ENCODE results near the gene BCL11B. TPM values are rescaled to one million over a fixed set of nuclear protein-coding genes. Genes with fewer than 3 reads are reported as not detected.

Gene BCL11B
- total and polyA plus RNA-seq, 2 donors from 2014 or later = 0.13 to 3.3 TPM

- H3K36me3 ChIP-seq (ENCODE audit: control insufficient read depth in 2 of 3, insufficient read depth in 3 of 3, low read length in 3 of 3) = no peaks in the 10 kb centered on the region
- H3K4me1 ChIP-seq (ENCODE audit: control insufficient read depth in 2 of 3, insufficient read depth in 2 of 3, low read depth in 1 of 3, low read length in 3 of 3) = no peaks in the 10 kb centered on the region
- H3K9ac ChIP-seq (ENCODE audit: low read length in 3 of 3) = no peak overlapping the region
- no peak for TF ChIP-seq CTCF (IDR thresholded peaks at IDR 0.05; ENCODE audit: borderline replicate concordance, extremely low read depth, insufficient read depth)
- intact Hi-C loops (cut with DNase I) = no loop called here
- H3K4me3 ChIP-seq (ENCODE audit: low read length in 3 of 3) = no peak overlapping the region
- no peaks in the 10 kb centered on the region for H3K9me3 ChIP-seq (ENCODE audit: control insufficient read depth in 2 of 3, insufficient read depth in 1 of 3, low read length in 3 of 3)
- DNase-seq (no peak), FAIRE-seq (no peak)
- H3K27me3 ChIP-seq (ENCODE audit: control insufficient read depth, insufficient read depth, low read length) = no peaks in the 10 kb centered on the region
- no peak overlapping the region for H3K27ac ChIP-seq (ENCODE audit: low read depth in 2 of 2, low read length in 2 of 2)
Observed at GRCh38 chr14:99201351-99202073, 70.5 kb downstream of the BCL11B start.

GRCh38 chr14:99200654-99201005 lies 71.4 kb downstream of the BCL11B start:
- no peak for FAIRE-seq
- H3K27ac ChIP-seq (ENCODE audit: low read depth in 2 of 2, low read length in 2 of 2) = no peak overlapping the region
- no peaks in the 10 kb centered on the region for H3K27me3 ChIP-seq (ENCODE audit: control insufficient read depth, insufficient read depth, low read length)
- peaks cover 0 to 4% (median 3%) of the 10 kb centered on the region in 3 donors for H3K4me1 ChIP-seq (ENCODE audit: control insufficient read depth in 2 of 3, insufficient read depth in 2 of 3, low read depth in 1 of 3, low read length in 3 of 3)
- no peak for DNase-seq
- no peaks in the 10 kb centered on the region for H3K9me3 ChIP-seq (ENCODE audit: control insufficient read depth in 2 of 3, insufficient read depth in 1 of 3, low read length in 3 of 3)
- no peaks in the 10 kb centered on the region for H3K36me3 ChIP-seq (ENCODE audit: control insufficient read depth in 2 of 3, insufficient read depth in 3 of 3, low read length in 3 of 3)
- no peak for TF ChIP-seq CTCF (IDR thresholded peaks at IDR 0.05; ENCODE audit: borderline replicate concordance, extremely low read depth, insufficient read depth)
- no peak overlapping the region for H3K9ac ChIP-seq (ENCODE audit: low read length in 3 of 3)
- intact Hi-C loops (cut with DNase I) = no loop called here
- no peak overlapping the region for H3K4me3 ChIP-seq (ENCODE audit: low read length in 3 of 3)

- TF ChIP-seq CTCF (IDR thresholded peaks at IDR 0.05; ENCODE audit: borderline replicate concordance, extremely low read depth, insufficient read depth) = no peak
- Histone ChIP-seq H3K27ac (ENCODE audit: low read depth in 2 of 2, low read length in 2 of 2) (no peak overlapping the region), H3K4me1 (ENCODE audit: control insufficient read depth in 2 of 3, insufficient read depth in 2 of 3, low read depth in 1 of 3, low read length in 3 of 3) (peaks cover 0 to 9% (median 7%) of the 10 kb centered on the region in 3 donors), H3K9ac (ENCODE audit: low read length in 3 of 3) (no peak overlapping the region), H3K27me3 (ENCODE audit: control insufficient read depth, insufficient read depth, low read length) (no peaks in the 10 kb centered on the region), H3K36me3 (ENCODE audit: control insufficient read depth in 2 of 3, insufficient read depth in 3 of 3, low read length in 3 of 3) (no peaks in the 10 kb centered on the region), H3K9me3 (ENCODE audit: control insufficient read depth in 2 of 3, insufficient read depth in 1 of 3, low read length in 3 of 3) (no peaks in the 10 kb centered on the region), H3K4me3 (ENCODE audit: low read length in 3 of 3) (no peak overlapping the region)
- DNase-seq (no peak), FAIRE-seq (no peak)
- intact Hi-C loops (cut with DNase I) = no loop called here
Observed at GRCh38 chr14:99199846-99200653, 71.9 kb downstream of the BCL11B start.
